GM23248 (cell line): Measurements from ENCODE around the gene LIPT1. TPM values are rescaled to one million over a fixed set of nuclear protein-coding genes. Genes with fewer than 3 reads are reported as not detected.
"Not testable (repeated sequence)": the region's sequence is repeated elsewhere in the genome, so short reads cannot be mapped to it uniquely, and the experiment has no call there.

Source experiments
- DNase-seq: peaks from one replicate; pipeline ENCODE4 v3.0.0-alpha.2; 2015
- H2AFZ ChIP-seq: fragments of 200-600 bp; sonication (generic); 2 replicates; pipeline ENCODE4 v1.6.1; 2016; ENCODE audit warnings: antibody characterized with exemption
- H3F3A ChIP-seq: fragments of 200-600 bp; sonication (generic); 2 replicates; pipeline ENCODE4 v1.6.1; 2016; ENCODE audit warnings: mild to moderate bottlenecking, antibody characterized with exemption, mixed run types; ENCODE audit not compliant: insufficient read depth
- H3K27ac ChIP-seq: fragments of 200-600 bp; sonication (generic); 2 replicates; pipeline ENCODE4 v1.5.1; 2016; ENCODE audit warnings: mild to moderate bottlenecking
- H3K27me3 ChIP-seq: fragments of 200-600 bp; sonication (generic); replicated peaks from 2 replicates; pipeline ENCODE4 v1.6.1; 2016; ENCODE audit warnings: mild to moderate bottlenecking; ENCODE audit not compliant: insufficient read depth
- H3K36me3 ChIP-seq: fragments of 200-600 bp; sonication (generic); 2 replicates; pipeline ENCODE4 v1.6.1; 2016; ENCODE audit warnings: low read depth, mild to moderate bottlenecking
- H3K4me1 ChIP-seq: fragments of 200-600 bp; sonication (generic); 2 replicates; pipeline ENCODE4 v1.6.1; 2016; ENCODE audit warnings: mild to moderate bottlenecking; ENCODE audit not compliant: insufficient read depth
- H3K4me2 ChIP-seq: fragments of 200-600 bp; sonication (generic); one replicate; pipeline ENCODE4 v1.6.1; 2016; ENCODE audit warnings: mild to moderate bottlenecking; ENCODE audit not compliant: unreplicated experiment
- H3K4me3 ChIP-seq: fragments of 200-600 bp; sonication (generic); 2 replicates; pipeline ENCODE4 v1.5.1; 2016; ENCODE audit warnings: mild to moderate bottlenecking
- H3K79me2 ChIP-seq: fragments of 200-600 bp; sonication (generic); 2 replicates; pipeline ENCODE4 v1.6.1; 2016; ENCODE audit warnings: mild to moderate bottlenecking; ENCODE audit not compliant: insufficient read depth
- H3K9ac ChIP-seq: fragments of 200-600 bp; sonication (generic); 2 replicates; pipeline ENCODE4 v1.6.1; 2016; ENCODE audit warnings: mild to moderate bottlenecking
- H3K9me2 ChIP-seq: fragments of 200-600 bp; sonication (generic); 2 replicates; pipeline ENCODE4 v1.6.1; 2016; ENCODE audit warnings: mixed run types, mild to moderate bottlenecking, moderate library complexity; ENCODE audit not compliant: insufficient read depth
- H3K9me3 ChIP-seq: fragments of 200-600 bp; sonication (generic); one replicate; pipeline ENCODE4 v1.6.1; 2017; ENCODE audit warnings: low read depth
- H4K20me1 ChIP-seq: fragments of 200-600 bp; sonication (generic); 2 replicates; pipeline ENCODE4 v1.6.0; 2016; ENCODE audit not compliant: insufficient read depth
- EZH2 ChIP-seq: fragments of 200-600 bp; sonication (generic); IDR thresholded peaks from 2 replicates; pipeline ENCODE4 v1.6.1; 2018; ENCODE audit warnings: antibody characterized with exemption, mild to moderate bottlenecking; ENCODE audit not compliant: insufficient read depth, poor library complexity, severe bottlenecking
- EZH2phosphoT487 ChIP-seq: fragments of 200-600 bp; sonication (generic); IDR thresholded peaks from 2 replicates; pipeline ENCODE4 v1.6.1; 2018; ENCODE audit warnings: antibody characterized with exemption, moderate library complexity, mild to moderate bottlenecking, low read depth; ENCODE audit not compliant: insufficient read depth
- WGBS, 2 experiments: methylation state at CpG; one replicate each; pipeline ENCODE4 v1.1.6; 2015 to 2017; ENCODE audit warnings: low lambda C conversion rate in 2 of 2, low coverage in 1 of 2; ENCODE audit errors: missing lambda C conversion rate in 2 of 2; 5-methylcytosine and 5-hydroxymethylcytosine counted together
- in situ Hi-C: fragments of 300-500 bp; cut with MboI; formaldehyde crosslinking; loops from 2 replicates; pipeline ENCODE4 v1.15.0; 2020
- polyA plus RNA-seq: library from polyadenylated mRNA; unstranded; fragments of >200 nt; fragmentation: Nextera tagmentation; extraction: Ambion mirVana; gene quantifications from 2 replicates; pipeline ENCODE4 v1.2.1, GENCODE V29; 2016
- total RNA-seq: library from RNA; depleted of rRNA; stranded (reverse); fragments of >200 nt; shearing (Covaris generic); gene quantifications from 2 replicates; pipeline ENCODE4 v1.2.3, GENCODE V29; 2014

The LIPT1 gene
- total and polyA plus RNA-seq, 2 experiments from 2014 or later = 4.6 to 8.8 TPM

DNA sequence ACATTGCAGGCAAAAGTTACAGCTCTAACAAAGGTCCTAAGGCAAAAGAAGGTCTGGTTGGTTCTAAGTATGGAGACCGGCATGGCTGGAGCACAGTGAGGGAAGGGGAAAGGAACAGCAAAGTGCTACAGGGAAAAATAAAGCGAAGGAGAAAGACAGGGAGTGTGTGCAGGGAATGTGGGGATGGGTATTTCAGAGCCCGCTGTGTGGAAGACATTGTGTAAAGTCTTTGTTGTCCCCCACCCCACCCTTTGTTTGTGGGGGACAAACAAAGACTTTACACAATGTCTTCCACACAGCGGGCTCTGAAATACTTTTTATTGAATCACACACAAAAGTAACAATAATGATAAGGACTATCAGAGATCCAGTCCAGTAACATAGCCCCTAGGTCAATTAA lies 42.1 kb upstream of the LIPT1 start:
- TF ChIP-seq EZH2 (no peak), EZH2phosphoT487 (no peak)
- DNase-seq = no peak
- Histone ChIP-seq H2AFZ (no peak overlapping the region), H3K27me3 (no peaks in the 10 kb centered on the region), H3F3A (no peaks in the 10 kb centered on the region), H4K20me1 (no peaks in the 10 kb centered on the region), H3K4me1 (no peaks in the 10 kb centered on the region), H3K9me3 (no peaks in the 10 kb centered on the region), H3K79me2 (no peaks in the 10 kb centered on the region), H3K9ac (no peak overlapping the region), H3K36me3 (no peaks in the 10 kb centered on the region), H3K4me3 (no peak overlapping the region), H3K4me2 (no peak overlapping the region), H3K9me2 (no peaks in the 10 kb centered on the region), H3K27ac (no peak overlapping the region)
- WGBS, 2 experiments = 55 to 56% methylated on average over 4 of the region's 4 CpGs
- in situ Hi-C loops = no loop called here

DNA sequence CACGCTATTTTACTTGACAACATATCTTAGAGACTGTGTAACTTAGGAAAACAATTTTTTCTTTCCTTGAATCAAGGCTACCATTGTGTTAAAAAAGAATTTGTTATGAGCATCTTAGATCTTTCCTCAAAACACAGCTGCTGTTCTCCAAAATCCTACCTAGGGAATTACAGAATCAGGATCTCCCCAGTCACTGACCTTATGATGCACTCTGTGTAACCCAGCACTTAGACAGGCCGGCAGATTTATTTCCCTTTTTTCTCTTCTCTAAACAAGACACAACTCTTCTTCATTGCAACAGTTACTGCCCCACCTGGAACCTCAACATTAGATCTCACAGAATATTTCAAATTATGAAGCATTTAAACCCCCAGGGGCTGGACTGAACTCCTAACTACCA lies 26.8 kb upstream of the LIPT1 start:
- WGBS, 2 experiments = 81 to 87% methylated on average over 2 of the region's 2 CpGs
- Histone ChIP-seq H4K20me1 (no peaks in the 10 kb centered on the region), H2AFZ (no peak overlapping the region), H3K27ac (no peak overlapping the region), H3K9me2 (no peaks in the 10 kb centered on the region), H3K79me2 (no peaks in the 10 kb centered on the region), H3K9ac (no peak overlapping the region), H3K4me2 (no peak overlapping the region), H3K36me3 (no peaks in the 10 kb centered on the region), H3K4me3 (no peak overlapping the region), H3K27me3 (no peaks in the 10 kb centered on the region), H3K9me3 (no peaks in the 10 kb centered on the region), H3K4me1 (no peaks in the 10 kb centered on the region), H3F3A (no peaks in the 10 kb centered on the region)
- no peak for DNase-seq
- in situ Hi-C loops = no loop called here
- no peak for TF ChIP-seq EZH2
- no peak for TF ChIP-seq EZH2phosphoT487

DNA sequence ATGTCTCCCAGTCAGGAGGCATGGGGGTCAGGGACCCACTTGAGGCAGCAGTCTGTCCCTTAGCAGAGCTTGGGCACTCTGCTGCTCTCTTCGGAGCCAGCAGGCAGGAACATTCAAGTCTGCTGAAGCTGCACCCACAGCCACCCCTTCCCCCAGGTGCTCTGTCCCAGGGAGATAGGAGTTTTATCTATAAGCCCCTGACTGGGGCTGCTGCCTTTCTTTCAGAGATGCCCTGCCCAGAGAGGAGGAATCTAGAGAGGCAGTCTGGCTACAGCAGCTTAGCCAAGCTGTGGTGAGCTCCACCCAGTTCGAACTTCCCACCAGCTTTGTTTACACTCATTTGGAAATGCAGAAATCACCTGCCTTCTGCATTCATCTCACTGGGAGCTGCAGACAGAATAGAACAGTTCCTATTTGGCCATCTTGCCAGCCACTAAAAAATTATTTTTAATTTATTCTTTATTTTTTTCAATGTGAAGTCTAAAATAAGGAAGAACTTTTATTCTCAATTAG lies 19.7 kb upstream of the LIPT1 start:
- DNase-seq, H3K36me3 ChIP-seq, H3K4me2 ChIP-seq, H3K9ac ChIP-seq, H3K9me2 ChIP-seq, H2AFZ ChIP-seq, H3K27ac ChIP-seq, H3K4me3 ChIP-seq, H3K9me3 ChIP-seq, H3F3A ChIP-seq, H3K4me1 ChIP-seq, in situ Hi-C loops, H3K79me2 ChIP-seq, H4K20me1 ChIP-seq: not testable (repeated sequence)
- peaks cover 22% of the 10 kb centered on the region for H3K27me3 ChIP-seq
- 79 to 85% methylated on average over 2 of the region's 2 CpGs for WGBS, 2 experiments

DNA sequence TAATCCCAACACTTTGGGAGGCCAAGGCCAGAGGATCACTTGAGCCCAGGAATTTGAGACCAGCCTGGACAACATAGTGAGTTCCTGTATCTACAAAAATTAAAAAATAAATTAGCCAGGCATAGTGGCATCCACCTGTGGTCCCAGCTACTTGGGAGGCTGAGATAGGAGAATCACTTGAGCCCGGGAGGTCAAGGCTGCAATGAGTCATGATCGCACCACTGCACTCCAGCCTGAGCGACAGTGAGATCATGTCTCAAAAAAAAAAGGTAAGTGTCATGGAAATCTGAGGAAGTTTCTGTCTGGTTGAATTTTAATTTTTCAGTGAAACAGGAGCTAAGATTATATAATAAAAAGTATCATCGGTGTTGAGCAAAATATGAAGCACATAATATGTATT lies 15.8 kb upstream of the LIPT1 start:
- Histone ChIP-seq H3K36me3 (no peaks in the 10 kb centered on the region), H2AFZ (no peak overlapping the region), H3F3A (peaks cover 14% of the 10 kb centered on the region; the same call in 1 of the 2 replicates), H3K4me2 (no peak overlapping the region), H3K4me1 (no peaks in the 10 kb centered on the region), H3K27me3 (peaks cover 24% of the 10 kb centered on the region), H3K79me2 (no peaks in the 10 kb centered on the region), H3K9ac (no peak overlapping the region), H4K20me1 (no peaks in the 10 kb centered on the region), H3K4me3 (no peak overlapping the region), H3K27ac (no peak overlapping the region), H3K9me3 (no peaks in the 10 kb centered on the region), H3K9me2 (no peaks in the 10 kb centered on the region)
- in situ Hi-C loops = no loop called here
- no peak for DNase-seq
- TF ChIP-seq EZH2 (no peak), EZH2phosphoT487 (no peak)
- WGBS, 2 experiments = 89% methylated on average over 4 of the region's 4 CpGs
